HepG2 (cell line): ENCODE measurements around the gene PRM2. TPM values are rescaled to one million over a fixed set of nuclear protein-coding genes. Genes with fewer than 3 reads are reported as not detected.

Experiments used
- FOXP1 ChIP-seq, 2 experiments: fragments of 450-650 bp in 1 of 2; IDR thresholded peaks; 2 replicates each; pipeline ENCODE4 v1.6.1; 2017 to 2018; ENCODE audit warnings: antibody characterized with exemption in 1 of 2
- HOXA9 ChIP-seq: sonication (generic); formaldehyde crosslinking; IDR thresholded peaks from 2 replicates; pipeline ENCODE4 v1.8.1; 2022; ENCODE audit warnings: missing genetic modification reagents, mild to moderate bottlenecking, moderate library complexity, borderline replicate concordance
- NKX3-1 ChIP-seq: sonication (generic); formaldehyde crosslinking; IDR thresholded peaks from 2 replicates; pipeline ENCODE4 v1.5.0; 2020; ENCODE audit warnings: missing genetic modification reagents
- PATZ1 ChIP-seq: sonication (generic); formaldehyde crosslinking; IDR thresholded peaks from 2 replicates; pipeline ENCODE4 v1.4.0; 2020; ENCODE audit warnings: missing genetic modification reagents
- PRDM10 ChIP-seq: sonication (generic); formaldehyde crosslinking; IDR thresholded peaks from 2 replicates; pipeline ENCODE4 v1.4.0; 2020; ENCODE audit warnings: low read depth, missing genetic modification reagents
- SCMH1 ChIP-seq: sonication (generic); formaldehyde crosslinking; IDR thresholded peaks from 2 replicates; pipeline ENCODE4 v1.9.0; 2021; ENCODE audit warnings: missing genetic modification reagents, mild to moderate bottlenecking, borderline replicate concordance
- STAT6 ChIP-seq: sonication (generic); formaldehyde crosslinking; IDR thresholded peaks from 2 replicates; pipeline ENCODE4 v1.4.0; 2020; ENCODE audit warnings: missing genetic modification reagents, mild to moderate bottlenecking, borderline replicate concordance
- TCF7L2 ChIP-seq: IDR thresholded peaks from 2 replicates; pipeline ENCODE4 v1.6.1; 2011; ENCODE audit warnings: mild to moderate bottlenecking, low read depth, low read length, moderate library complexity
- UBTF ChIP-seq: sonication (generic); formaldehyde crosslinking; IDR thresholded peaks from 2 replicates; pipeline ENCODE4 v1.4.0; 2020; ENCODE audit warnings: mild to moderate bottlenecking, missing genetic modification reagents
- ZFP1 ChIP-seq: IDR thresholded peaks from 2 replicates; pipeline ENCODE4 v1.6.1; 2016
- ZNF333 ChIP-seq: sonication (generic); formaldehyde crosslinking; IDR thresholded peaks from 2 replicates; pipeline ENCODE4 v1.4.0; 2020; ENCODE audit warnings: mild to moderate bottlenecking, missing genetic modification reagents, borderline replicate concordance
- ZNF337 ChIP-seq: sonication (generic); formaldehyde crosslinking; IDR thresholded peaks from 2 replicates; pipeline ENCODE4 v1.5.1; 2020; ENCODE audit warnings: missing genetic modification reagents, low read depth, mild to moderate bottlenecking, borderline replicate concordance
- ZNF432 ChIP-seq: sonication (generic); formaldehyde crosslinking; IDR thresholded peaks from 2 replicates; pipeline ENCODE4 v1.5.0; 2020; ENCODE audit warnings: missing genetic modification reagents, mild to moderate bottlenecking, borderline replicate concordance
- ZNF446 ChIP-seq: sonication (generic); formaldehyde crosslinking; IDR thresholded peaks from 2 replicates; pipeline ENCODE4 v1.5.0; 2020; ENCODE audit warnings: mild to moderate bottlenecking, missing genetic modification reagents
- ZNF746 ChIP-seq: sonication (generic); formaldehyde crosslinking; IDR thresholded peaks from 2 replicates; pipeline ENCODE4 v1.8.0; 2022; ENCODE audit warnings: mild to moderate bottlenecking, missing genetic modification reagents
- polyA plus RNA-seq, 8 experiments: library from polyadenylated mRNA; depleted of rRNA in 3 of 8; stranded (reverse) in 7 of 8; unstranded in 1 of 8; fragments of >200 nt; fragmentation: Illumina TruSeq in 4 of 8; extraction: Trizol in 4 of 8; gene quantifications; 2 replicates each; pipeline versions ENCODE4 v1.2.1 to v1.2.3, GENCODE V29; 2011 to 2016; ENCODE audit warnings: low read depth in 4 of 8, missing spikeins in 1 of 8, mixed read lengths in 1 of 8; ENCODE audit not compliant: insufficient read depth in 1 of 8
- total RNA-seq, 5 experiments: library from RNA; depleted of rRNA; stranded (reverse); fragments of >200 nt; fragmentation: Illumina TruSeq; extraction: Trizol; gene quantifications; 2 replicates each; pipeline ENCODE4 v1.2.3, GENCODE V29; 2016; ENCODE audit warnings: low read depth in 1 of 5

PRM2 gene
- total and polyA plus RNA-seq, 2 of the 13 experiments (the other 11 are each of a cell fraction or from before 2014, with no cell fraction given) = 0.54 TPM; not detected in 1

GRCh38 chr16:11296706-11297491 lies 20.6 kb upstream of the PRM2 start (continued):
- TF ChIP-seq TCF7L2 = no peak
- peak; percentile 59 for TF ChIP-seq PATZ1
- peak; percentile 47 for TF ChIP-seq UBTF (CRISPR knock-in tag)
- TF ChIP-seq ZNF333 (CRISPR knock-in tag) = no peak
- TF ChIP-seq HOXA9 (CRISPR knock-in tag) = no peak
- TF ChIP-seq ZNF432 = no peak
- TF ChIP-seq ZFP1 (CRISPR knock-in tag) = no peak
- no peak for TF ChIP-seq ZNF746 (CRISPR knock-in tag)
- TF ChIP-seq ZNF337 (CRISPR knock-in tag) = no peak
- peak; percentile 82; the same call in 1 of the 2 replicates for TF ChIP-seq STAT6
- no peak for TF ChIP-seq PRDM10
- no peak; the same call in 1 of the 2 replicates for TF ChIP-seq NKX3-1 (CRISPR knock-in tag)
- no peak for TF ChIP-seq SCMH1 (CRISPR knock-in tag)
- peak; percentile 11; the same call in 1 of the 2 replicates for TF ChIP-seq ZNF446 (CRISPR knock-in tag)
- no peak for TF ChIP-seq FOXP1 (IDR thresholded peaks at IDR 0.05)
- TF ChIP-seq FOXP1 (CRISPR knock-in tag; IDR thresholded peaks at IDR 0.05) = peak; percentile 69
